RPMI7951 (cell line): ENCODE results near the gene RBFOX1. TPM values are rescaled to one million over a fixed set of nuclear protein-coding genes. Genes with fewer than 3 reads are reported as not detected.

Experiments used
- DNase-seq: peaks from one replicate; pipeline ENCODE4 v3.0.0-alpha.2; 2012; ENCODE audit warnings: low read depth
- total RNA-seq: library from RNA; depleted of rRNA; stranded (reverse); fragments of >200 nt; shearing (Covaris generic); gene quantifications from 2 replicates; pipeline ENCODE4 v1.2.3, GENCODE V29; 2014

RBFOX1 gene
- total RNA-seq, 1 experiment from 2014 or later: under 0.01 TPM

DNA sequence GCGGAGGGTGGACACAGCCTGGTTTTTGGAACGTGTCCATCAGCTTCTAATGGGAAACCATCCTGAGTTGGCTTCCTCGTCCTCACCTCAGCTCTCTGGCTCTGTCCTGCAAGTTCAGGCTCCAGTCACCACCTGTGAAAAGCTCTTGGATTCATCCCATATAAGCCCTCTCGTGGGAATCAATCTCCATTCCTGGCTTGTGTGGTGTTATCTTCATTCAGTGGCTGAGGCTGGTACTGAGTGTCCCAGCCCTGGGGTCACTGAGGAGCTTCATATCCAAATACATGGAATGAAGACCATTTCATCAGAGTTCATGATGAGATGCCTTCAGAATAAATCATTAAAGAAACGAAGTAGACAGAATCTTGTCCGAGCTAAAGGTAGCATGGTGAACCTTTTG, 189.2 kb downstream of the RBFOX1 start:
- no peak for DNase-seq

DNA sequence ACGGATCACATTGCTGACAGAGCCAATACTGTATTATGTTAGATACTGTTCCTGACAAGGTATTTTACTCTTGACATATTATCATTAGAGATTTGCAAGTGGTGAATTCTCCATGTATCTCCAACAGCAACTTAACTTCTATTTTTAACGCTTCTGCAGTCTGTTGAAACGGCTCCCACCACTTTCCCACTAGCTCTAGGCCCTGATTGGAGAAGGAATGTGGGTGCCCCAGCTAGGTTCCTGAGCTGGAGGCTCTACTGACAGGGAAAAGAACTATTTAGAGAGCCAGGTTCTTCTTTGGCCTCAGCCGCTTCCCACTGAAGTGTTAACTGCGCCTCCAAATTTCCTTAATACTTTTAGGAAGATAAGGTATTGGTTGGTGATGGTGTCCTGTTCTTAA, 191.8 kb downstream of the RBFOX1 start:
- no peak for DNase-seq

GRCh38 chr16:7526736-7527135, 194.1 kb downstream of the RBFOX1 start:
- DNase-seq: no peak

DNA sequence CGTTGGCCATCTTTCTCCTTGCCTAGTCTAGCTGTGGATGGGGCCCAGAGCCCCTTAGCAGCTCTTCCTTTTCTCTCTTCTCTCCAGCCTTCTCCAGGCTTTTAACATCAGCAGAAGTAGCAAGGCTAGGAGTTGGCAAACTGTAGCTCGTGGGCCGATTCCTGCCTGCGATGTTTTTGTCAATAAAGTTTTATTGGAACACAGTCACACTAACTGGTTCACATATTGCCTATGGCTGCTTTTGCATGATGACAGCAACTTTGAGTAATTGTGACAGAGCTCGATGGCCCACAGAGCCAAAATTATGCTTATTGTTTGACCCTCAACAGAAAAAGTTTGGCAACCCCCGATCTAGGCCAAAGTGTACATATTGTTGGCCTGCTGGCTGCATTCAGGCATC, 199.9 kb downstream of the RBFOX1 start:
- no peak for DNase-seq

GRCh38 chr16:7534749-7535148, 202.1 kb downstream of the RBFOX1 start:
- DNase-seq: no peak

DNA sequence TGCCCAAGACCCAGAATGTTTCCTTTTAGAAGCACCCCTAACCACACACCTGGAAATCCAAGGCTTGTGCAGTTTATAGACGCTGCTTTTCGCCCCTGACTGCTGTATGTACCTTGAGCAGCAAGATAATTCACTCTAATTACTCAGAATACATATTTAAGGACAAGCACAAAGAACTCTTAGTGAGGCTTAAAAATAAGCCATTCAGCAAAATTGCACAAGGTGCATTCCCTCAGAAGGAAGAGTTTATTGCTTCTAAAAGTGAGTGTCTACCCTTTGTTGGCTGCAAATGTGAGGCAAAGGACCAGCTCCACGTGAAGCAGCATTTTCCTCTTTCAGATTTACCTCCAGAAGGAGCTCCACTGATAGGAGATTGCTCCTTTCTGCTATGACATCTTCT, 208.4 kb downstream of the RBFOX1 start:
- no peak for DNase-seq

- DNase-seq: no peak
These were observed 212.6 kb downstream of the RBFOX1 start for GRCh38 chr16:7545251-7545650.

DNA sequence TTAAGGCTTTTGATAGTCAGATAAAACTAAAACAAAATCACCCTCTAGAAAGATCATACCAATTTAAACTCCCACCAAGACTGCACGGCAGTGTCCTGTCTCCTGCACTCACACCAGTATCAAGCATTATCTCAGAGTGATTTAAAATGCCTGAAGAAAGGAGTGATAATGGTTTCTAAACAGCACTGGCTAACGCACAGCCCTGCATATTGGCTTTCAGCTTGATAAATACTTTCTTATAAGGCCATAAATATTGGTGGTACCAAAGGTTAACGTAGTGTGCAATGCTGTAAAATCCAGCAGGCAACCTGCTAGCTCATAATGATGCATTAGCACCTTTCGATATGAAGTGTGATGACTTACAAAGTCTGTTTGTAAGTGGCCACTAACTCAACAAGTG, 214.3 kb downstream of the RBFOX1 start:
- DNase-seq: no peak

DNA sequence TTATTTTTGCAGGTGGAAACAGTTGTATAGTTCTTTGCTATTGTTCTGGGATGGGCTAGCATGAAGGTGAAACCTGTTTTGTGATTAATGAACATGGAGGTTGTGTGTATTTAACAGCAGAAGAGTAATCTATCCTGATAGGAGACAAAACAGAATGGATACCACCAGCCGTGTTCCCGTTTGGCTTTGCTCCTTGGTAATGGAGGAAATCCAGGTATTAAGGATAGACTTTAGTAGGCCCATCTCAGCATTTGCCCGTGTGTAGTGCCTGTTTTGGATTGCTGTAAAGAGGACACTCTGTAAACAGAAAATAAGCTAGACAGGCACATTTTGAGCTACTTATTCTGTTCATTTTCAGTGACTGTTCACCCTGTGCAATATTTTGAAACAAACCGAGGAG, 215.1 kb downstream of the RBFOX1 start:
- no peak for DNase-seq

DNA sequence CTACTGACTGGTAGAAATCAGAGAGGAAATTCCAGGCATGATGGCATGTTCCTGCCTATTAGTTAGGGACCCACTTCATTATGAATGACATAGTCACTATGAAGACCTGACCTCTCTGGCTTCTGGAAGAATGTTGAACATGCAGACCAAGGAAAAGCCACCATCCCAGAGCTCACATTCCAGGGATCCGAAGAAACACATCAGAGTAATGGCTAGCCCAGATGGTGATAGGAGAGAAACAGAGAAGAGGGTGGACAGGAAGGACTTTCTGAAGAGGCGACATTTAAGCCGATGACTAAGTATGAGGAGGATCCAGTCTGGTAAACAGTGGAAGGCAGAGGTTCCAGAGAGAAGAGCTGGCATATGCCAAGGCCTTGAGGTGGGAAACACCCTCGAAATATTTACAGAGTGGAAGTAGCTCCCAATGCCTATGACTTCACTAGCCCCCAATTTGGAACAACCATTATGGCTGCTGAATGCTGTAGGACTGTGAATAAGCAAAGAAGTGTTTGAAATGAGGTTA, 216.2 kb downstream of the RBFOX1 start:
- no peak for DNase-seq

GRCh38 chr16:7550096-7550495, 217.5 kb downstream of the RBFOX1 start:
- DNase-seq: no peak

- DNase-seq: no peak
These were observed 222.8 kb downstream of the RBFOX1 start for GRCh38 chr16:7555459-7555858.

GRCh38 chr16:7561908-7562405, 229.3 kb downstream of the RBFOX1 start:
- no peak for DNase-seq

DNA sequence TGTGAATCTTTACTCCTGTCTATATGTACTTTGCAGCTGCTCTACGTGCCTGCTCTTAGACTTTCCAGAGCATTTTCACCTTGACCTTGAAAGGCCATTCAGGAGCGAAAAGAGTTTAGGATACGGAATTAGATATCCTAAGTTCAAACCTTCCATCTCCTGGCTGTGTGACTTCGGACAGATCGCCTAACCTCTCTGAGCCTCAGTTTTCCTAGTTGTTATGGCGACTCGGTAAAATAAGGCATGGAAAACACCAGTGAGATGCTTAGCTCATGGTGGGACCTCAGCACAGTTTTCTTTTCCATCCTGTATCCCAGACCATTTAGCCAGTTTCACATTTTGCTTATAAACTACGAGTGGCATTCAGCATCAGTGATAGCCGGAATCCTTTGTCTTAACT, 233.7 kb downstream of the RBFOX1 start:
- no peak for DNase-seq

DNA sequence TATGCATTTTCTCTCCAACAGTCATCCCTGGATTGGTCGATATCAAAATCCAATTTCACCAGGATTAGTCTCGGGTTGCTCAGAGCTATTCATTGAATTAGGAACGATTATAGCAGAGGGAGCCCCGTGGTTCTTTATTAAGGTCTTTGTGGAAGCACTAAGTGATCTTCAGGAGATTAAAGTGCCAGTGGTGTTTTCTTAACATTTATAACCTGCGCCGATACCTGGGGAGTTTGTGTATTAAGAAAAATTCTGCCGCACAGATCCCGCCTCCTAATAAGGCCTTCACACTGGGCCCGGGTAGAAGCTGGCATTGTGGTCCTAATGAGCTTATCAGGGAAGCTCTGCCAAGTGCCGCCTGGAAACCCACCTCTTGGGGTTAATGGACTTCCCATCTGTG, 238.7 kb downstream of the RBFOX1 start:
- DNase-seq: no peak

DNA sequence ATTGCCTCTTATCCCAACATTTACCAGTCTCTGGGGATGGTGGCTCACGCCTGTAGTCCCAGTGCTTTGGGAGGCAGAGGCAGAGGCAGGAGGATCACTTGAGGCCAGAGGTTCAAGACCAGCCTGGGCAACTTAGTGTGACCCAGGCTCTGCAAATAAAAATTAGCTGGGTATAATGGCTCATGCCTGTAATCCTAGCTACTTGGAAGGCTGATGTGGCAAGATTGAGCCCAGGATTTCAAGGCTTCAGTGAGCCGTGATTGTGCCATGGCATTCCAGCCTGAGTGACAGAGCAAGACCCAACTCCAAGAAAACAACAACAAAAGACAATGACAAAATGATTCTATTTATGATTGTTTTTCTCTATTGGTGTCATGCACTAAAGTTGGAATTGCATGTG, 244.9 kb downstream of the RBFOX1 start:
- DNase-seq: no peak

DNA sequence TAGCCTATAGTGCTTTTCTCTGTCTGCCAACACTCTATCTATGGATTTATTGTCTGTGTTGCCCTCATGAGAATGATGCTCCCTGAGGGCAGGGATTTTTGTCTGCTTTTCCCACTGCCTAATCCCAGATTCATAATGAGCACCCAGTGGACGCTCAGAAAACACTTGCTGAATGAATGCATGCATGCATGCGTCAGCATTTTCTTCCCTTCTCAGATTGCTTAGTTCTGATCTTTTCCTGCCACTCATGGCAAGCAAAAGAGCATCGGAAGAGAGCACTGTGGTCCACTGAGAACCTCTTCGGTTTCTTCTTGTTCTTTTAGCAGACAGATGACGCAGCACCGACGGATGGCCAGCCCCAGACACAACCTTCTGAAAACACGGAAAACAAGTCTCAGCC, 246.8 kb downstream of the RBFOX1 start:
- no peak for DNase-seq

DNA sequence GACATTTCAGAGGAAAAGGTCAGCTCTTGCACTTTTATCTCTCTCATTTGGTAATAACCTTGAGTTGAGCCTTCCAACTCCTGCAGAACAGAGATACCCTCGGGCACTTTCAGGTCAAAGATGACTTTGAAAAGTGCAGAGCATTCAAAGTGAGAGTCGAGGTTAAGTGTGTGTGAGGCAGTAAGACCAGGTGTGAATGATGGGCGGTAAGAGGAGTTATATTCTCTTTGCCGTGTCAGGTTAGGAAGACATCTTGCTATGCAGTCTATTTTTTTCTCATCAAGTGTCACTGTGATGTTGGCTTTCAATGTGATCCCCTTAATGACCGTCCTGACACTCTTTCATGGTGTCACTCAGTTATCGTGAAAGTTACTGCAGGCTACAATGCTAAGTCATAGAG, 248.5 kb downstream of the RBFOX1 start:
- DNase-seq: no peak

DNA sequence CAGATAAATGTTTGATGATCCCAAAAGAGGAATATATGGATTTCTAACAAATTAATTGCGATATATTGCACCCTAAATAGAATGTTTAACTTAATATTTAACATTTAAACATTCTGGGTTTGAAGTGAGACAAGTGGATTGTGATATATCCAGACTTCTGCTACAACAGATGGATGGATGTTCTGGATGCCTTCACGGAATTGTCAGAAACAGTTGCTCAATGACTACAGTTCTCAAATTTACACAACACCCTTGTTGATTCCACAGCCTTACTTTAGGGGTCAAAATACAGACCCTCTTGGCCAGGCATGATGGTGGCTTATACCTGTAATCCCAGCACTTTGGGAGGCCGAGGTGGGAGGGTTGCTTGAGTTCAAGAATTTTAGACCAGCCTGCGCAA, 250.8 kb downstream of the RBFOX1 start:
- no peak for DNase-seq

DNA sequence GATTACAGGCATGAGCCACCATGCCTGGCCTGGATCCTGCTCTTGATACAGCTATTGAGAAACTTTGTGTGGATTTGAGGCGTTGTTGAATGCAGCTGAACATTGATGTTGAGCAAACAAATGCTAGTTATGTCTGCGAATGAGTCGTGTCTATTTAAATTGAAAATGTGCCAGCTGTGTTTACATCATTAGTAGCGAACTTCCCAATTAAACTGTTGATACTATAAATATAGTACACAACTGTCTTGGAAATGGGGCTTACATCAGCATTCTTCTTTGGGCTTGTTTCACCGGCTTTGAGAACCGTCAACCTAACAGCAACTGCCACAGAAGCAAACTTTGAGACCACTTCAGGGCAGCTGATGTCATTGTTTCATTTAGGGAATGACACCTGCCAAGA, 251.9 kb downstream of the RBFOX1 start:
- DNase-seq: no peak

DNA sequence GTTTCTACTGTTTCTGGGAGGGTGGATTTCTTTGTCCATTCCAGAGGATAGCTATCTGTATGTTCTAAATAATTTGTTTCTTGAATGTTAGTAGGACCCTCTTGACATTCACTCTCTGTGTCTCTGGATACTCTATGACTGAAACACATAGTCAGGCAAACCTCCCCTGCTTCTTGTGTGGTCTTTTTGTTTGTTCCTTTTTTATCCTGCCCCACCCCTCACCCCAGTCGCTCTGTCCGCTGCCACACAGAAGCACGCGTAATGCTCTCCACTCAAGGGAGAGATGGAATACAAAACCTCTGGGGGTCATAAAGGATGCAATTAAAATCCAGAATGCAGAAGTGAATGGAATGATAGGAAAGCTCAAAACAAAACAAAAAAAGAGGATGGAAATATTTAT, 253.1 kb downstream of the RBFOX1 start:
- no peak for DNase-seq

- DNase-seq: no peak
These were observed 258.3 kb downstream of the RBFOX1 start for GRCh38 chr16:7590934-7591333.

DNA sequence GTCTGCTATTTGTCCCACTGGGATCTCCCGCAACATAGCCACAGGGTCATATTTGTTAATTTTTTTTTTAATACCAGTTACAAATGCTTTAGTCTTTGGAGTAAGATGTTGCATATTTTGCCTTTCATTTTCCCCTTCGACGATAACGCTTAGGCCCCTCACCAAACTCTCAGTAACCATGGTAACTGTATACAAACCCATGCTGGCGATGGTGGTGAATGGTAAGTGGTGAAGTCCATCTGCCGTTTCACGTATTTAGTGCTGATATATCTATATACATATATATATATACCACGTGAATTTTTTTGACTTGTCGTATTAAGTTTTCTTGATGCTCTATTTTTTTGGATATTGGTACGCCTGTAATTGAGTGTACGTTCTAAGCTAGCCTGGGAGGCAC, 263.7 kb downstream of the RBFOX1 start:
- no peak for DNase-seq

DNA sequence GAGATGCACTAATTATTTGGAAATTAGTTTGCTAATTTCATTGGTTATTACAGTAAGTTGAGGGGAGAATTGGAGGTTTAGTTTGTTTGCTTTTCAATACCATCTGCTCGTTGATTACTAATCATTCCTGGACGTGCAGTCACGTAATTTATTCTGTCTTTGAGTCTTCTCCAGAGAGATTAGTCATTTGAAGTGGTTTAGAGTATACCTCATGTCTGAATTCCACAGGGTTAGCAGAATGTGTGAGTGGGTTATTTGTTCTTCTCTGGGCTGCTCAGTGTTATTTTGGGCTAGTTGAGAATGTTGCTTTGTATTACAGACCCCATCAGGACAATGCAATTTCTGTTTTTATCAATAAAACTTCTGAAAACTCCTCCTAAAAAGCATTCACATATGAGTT, 265.0 kb downstream of the RBFOX1 start:
- DNase-seq: peak; percentile 0

DNA sequence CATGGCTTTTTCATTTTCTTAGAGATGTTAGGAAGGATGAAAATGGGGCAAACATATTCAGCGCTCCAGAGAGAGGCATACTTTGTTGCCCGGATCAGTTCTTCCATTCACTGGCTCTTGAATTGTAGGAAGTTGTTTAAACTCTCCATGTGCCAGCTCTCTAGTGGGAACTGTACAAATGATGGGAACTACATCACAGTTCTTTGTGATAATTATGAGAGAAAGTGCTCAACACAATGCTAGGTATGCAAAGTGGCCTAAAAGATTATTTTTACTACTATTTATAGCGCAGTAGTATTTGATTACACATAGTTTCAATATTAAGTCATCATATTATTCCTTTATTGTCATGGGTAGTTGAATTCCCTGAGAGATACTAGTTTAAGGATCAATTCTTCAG, 268.5 kb downstream of the RBFOX1 start:
- DNase-seq: no peak
